Stimulated activated CD4-positive, alpha-beta T cell treated with anti-CD3 and anti-CD28 coated beads, Interleukin-2, amount 100 ng/mL, for 24 hours (primary cell): ENCODE measurements around the gene ARHGEF10L.

Experiments
- DNase-seq, 2 donors: peaks; one replicate each; pipeline ENCODE4 v3.0.0-alpha.2; 2020

Gene ARHGEF10L

DNA sequence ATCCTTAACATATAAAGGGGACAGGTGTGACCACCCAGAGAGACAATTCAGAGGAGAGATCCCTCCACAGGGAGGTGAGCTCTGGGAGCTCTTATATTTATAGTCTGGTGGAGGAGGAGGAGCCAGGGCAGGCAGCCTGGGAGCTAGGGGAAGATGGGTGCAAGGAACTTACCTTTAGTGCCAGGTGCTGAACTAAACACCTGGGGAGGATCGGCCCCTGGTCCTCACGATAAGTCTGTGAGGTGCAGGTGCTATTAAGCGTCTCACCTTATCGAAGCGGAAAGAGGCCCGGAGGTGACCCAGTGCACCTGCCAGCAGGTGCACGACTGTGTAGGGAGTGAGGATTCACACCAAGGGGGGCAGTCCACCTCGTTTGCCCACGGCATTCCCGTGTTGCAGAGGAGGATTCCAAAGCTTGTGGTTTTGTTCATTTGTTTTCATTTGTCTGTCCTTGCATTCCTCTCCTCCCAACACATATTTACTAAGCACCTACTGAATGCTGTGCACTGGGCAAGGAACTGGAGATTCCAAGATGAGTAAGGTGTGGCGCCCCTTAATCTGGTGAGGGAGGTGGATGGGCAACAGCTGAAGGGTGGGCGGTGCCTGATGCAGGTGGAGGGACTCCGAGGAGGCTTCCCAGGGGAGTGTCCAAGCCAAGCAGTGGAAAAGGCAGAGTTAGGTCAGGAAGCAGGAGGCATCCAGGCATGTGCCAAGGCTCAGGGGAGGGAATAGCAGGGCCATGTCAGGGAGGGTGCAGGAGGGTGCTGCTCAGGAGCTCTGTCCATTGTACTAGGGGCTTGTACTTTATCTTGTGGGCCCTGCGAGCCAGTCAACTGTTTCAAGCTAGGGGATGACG is 11.5 kb downstream of the ARHGEF10L start:
- DNase-seq: no peak

GRCh38 chr1:17551755-17552234 is 12.3 kb downstream of the ARHGEF10L start:
- no peak for DNase-seq

DNA sequence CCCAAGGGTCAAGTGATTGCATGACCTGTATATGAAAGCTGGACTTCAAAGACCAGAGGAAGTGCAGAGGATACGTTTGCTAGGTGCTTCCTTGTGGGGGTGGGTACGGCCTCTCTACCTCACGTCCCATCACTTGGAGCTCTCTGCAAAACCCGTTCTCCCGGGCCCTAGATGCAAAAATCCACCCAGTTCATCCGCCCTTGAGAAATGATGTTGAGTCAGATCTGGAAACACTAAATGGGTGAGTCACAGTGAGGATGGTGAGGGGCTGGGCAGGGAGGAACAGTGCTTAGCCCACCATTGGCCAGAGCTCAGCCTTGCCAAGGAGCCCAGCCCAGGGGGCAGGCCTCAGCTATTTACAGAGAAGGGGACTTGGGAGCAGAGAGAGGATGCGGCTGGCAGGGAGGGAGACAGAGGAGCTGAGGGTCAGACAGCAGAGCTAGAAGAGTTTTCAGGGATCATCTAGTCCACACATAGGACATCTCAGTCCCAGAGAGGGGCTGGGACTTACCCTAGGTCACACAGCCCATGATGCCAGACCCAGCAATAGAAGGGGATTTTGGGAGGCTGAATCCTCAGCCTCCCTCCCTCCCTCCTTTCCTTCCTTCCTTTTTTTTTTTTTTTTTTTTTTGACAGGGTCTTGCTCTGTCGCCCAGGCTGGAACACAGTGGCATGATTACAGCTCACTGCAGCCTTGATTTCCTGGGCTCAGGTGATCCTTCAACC is 14.6 kb downstream of the ARHGEF10L start:
- no peak for DNase-seq

- no peak for DNase-seq
Observed at GRCh38 chr1:17554954-17555353, 15.5 kb downstream of the ARHGEF10L start.

- no peak for DNase-seq
Observed at GRCh38 chr1:17557986-17558385, 18.5 kb downstream of the ARHGEF10L start.

DNA sequence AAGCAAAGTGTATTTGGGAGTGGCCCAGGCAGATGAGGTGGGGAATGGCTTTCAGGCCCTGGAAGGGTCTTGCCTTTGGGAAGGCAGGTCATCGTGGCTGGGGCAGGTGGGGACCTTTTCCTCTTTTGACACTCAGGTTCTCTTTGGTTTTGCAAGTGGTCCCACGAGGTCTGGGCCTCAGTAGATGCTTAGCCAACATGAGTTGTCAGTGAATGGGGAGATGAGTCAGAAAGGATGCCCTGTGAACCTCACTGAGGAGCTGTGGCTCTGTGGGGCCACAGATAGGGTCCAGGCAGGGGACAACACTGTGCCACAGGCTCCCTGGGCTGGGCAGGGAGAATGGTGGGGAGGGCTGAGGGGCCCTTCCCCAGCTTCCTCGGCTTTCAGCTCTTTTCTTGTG is 19.0 kb downstream of the ARHGEF10L start:
- DNase-seq: no peak

DNA sequence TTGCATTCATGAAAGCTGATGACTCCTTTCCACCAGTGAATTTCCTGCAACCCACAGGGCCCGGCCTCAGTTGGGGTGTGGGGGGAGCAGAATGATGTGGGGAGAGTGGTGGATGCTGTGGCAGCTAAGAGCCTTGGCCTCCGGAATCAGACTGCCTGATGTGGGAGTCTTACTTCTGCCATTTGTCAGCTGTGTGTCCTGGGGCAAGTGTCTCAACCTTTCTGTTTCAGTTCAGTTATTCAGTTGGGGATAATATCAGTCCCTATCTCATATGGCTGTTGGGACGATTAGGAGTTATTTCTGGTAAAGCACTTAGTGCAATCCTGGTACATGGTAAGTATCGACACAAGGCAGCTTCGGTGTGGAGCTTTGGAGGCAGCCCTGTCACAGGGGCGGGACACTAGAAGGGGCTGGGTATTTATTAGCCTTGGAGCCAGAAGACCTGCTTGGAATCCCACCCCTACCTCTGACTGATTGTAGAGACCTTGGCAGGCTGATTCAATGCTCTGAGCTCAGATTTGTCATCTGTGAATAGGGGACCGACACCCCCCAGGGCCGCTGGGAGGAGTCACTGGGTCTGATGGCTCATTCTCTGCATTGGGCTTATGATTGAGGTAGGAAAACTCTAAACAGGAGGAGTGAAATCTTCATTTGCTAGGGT is 19.6 kb downstream of the ARHGEF10L start:
- no peak for DNase-seq

DNA sequence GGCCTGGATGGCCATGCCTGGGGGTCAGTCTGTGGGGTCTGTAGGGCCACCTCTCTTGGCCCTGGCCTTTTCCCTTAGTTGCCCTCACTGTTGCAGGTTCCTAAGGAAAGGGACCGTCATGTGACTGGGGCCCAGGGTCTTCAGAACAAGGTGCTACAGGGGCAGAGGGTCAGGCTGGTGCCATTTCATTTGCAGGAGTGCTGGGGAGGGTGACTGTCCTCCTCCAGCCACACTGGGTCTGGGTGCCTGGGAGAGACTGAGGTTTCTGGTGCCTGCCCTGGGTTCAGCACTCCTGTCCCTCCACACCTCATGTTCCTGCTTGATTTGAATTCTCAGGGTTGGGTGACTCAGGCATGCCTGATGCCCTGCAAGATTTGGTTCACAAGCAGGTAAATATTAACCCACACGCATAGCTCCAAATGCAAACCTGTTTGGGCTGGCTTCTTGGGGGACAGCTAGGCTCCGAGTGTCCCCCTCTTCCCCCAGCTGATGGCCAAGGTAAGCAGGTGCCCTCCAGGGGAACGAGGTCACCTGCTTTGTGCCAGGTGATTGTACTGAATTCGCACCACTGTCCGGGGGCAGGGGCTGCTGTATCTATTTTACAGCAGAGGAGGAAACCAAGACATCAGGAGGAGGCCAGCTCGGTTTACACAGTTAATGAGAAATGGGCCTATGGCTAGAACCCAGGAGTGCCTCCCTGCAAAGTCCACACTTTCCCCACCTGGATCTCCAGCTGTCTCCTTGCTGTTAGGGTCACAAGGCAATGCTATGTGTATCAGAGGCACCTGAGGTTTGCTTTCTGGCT is 20.3 kb downstream of the ARHGEF10L start:
- no peak for DNase-seq

- DNase-seq: no peak
Observed at GRCh38 chr1:17561247-17561548, 21.7 kb downstream of the ARHGEF10L start.

DNA sequence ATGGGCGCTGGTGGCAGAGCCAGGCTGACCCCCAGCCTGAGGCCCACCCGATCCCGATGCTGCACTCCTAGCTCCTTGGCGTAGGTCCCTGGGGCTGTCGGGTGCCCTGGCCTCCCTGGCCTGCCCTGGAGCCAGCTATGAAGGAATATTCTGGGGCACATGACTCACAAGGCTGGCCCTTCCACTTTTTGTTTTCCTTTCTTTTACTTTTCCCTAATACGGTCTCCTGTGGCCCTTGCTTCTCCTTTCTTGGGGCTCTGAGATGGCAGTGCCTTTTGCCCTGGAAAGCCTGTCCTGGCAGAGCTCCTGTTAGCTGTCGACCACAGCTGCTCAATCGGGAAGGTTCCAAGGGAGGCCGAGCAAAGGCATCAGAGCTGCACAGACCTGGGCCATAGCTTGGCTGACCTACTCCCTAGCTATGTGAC is 22.1 kb downstream of the ARHGEF10L start:
- DNase-seq: no peak

GRCh38 chr1:17562375-17562774 is 22.9 kb downstream of the ARHGEF10L start:
- no peak for DNase-seq

DNA sequence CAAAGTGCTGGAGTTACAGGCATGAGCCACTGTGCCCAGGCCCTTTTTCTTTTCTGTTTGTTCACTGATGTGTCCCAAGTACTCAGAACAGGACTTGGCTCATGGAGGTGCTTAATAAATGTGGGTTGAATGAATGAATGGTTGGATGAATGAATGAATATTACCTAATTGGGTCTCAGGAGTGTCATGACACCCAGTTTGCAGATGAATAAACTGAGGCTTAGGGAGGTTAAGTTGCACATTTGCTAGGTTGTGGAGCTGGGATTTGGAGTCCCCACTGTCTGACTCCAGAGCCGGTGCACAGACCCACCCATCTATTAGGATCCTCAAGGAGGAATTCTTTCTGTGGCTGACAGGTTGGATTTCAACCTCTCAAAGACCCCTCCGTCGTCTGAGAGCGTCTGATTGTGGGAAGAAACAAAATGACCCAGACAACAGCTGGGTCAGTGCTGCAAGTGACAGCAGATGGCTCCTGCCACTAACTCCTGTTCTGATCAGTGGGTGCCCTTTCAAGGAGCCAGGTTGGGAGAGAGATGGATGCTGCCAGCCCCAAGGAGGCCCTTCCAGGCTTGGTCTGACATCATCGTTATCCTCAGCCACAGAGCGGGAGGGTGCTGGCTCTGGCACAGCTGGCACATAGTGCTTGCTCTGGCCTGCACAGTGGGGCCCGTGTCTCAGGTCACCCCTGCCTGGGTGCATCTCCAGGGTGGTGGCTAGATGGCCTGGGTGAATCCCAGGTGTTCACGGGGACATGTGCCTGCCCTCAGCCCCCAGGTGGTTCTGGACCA is 24.2 kb downstream of the ARHGEF10L start:
- no peak for DNase-seq

GRCh38 chr1:17564458-17565393 is 25.2 kb downstream of the ARHGEF10L start:
- no peak for DNase-seq

DNA sequence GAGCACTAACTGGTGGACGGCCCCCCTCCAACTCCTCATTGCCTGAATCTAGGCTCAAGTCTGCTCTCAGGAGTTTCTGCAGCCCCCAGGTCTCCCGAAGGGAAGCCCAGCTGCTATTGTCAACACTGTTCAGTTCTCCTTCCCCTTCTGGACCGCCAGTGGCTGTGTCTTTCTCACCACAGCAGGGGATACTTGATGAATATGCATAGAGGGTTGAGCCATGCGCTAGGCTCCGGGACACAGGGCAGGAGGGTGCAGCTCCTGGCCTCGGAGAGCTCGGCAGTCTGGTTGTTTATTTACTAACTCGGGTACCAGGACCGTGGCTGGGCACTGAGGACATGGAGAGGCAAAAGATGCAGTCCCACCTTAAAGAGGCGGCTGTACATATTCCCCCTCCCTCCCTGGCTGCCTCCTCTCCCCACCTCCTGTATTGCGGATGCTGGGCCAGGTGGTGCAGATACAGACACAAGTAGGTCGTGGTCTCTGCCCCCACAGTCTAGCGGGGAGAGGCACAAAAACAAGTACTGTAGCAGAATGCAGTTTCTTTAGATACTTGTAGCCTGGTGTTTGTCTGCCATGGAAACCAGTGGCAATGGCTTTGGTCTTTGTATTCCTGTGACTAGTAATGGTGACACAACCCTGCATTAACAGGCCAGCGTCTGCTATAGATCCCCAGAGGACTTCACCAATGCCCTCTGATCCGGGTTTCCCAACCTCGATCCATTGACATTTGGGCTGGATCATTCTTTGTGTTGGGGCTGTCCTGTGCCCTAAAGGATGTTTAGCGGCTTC is 26.2 kb downstream of the ARHGEF10L start:
- no peak for DNase-seq

GRCh38 chr1:17566417-17566816 is 26.9 kb downstream of the ARHGEF10L start:
- no peak for DNase-seq

DNA sequence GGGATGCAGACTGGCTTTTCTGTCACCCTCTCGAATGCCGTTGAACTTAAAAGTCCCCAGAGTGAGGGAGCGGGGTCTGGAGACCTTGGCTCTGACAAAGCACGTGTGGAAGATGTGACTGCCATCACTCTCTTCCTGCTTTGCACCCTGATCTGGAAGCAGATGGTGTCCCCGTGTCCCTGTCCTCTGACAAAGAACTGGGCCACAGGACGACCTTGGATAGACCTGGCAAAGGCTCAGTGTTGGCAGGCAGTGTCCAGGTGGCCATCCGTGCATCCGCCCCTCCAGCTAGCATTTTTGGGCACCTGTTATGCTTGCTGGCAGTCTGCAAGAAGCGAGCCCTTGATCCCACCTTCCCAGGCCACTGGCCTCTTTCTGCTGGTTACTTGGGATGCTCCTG is 27.4 kb downstream of the ARHGEF10L start:
- no peak for DNase-seq

DNA sequence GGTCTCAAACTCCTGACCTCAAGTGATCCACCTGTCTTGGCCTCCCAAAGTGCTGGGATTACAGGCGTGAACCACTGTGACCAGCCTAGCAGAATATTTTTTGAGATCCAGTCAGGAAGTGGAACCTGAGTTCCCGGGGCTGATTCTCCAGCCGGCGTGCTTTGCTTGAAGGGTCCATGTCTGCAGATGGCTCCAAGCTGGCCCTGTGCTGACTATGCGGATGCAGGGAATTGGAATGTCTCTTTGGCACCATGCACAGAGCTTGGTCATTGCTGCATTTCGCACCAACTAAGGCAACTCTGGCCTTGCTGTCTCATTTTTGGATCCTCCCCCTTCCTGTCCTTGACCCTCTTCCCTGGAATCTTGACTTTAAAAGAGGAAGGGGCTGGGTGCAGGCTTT is 28.1 kb downstream of the ARHGEF10L start:
- DNase-seq: no peak

DNA sequence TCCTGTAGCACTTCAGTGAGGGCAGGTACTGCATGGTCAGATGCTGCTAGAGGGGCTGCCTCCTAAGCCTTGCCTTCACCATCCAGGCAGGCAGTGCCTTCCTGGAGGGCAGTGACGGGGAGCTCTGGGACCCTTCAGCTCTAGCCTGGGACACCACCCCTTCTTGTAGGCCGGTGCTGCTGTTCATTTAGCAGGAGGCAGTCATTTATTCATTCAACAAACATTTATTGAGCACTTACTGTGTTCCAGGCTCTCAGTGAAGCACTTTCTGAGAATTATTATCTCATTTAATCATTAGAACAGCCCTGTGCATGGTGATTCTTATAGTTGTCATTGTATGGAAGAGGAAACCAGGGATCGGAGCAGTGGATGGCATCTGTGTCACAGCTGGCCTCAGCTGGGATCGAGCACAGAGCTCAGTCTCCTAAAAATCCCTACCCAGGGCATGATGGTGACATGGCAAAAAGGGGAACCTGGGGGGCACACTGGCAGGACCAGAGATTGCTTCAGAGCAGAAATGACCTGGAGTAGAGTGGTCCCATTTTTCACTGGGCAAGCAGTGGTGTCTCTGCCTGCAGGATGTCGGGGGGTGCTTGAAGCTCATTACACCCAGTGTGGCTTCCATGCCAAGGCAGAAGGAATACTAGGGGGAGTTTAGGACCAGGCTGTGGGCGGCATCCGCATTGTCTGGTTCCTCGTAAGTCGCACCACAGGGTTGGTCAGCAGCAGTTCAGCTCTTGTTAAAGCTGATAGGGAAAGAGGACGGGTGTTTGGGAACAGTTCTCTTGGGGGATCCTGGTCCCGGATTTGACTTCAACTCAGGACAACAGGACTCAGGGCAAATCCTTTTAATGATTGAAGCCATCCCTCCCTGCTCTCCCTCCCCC is 28.8 kb downstream of the ARHGEF10L start:
- no peak for DNase-seq
